NCI-H1694 (cell line): ENCODE results near the gene PERM1.
"Not testable (repeated sequence)": the region's sequence is repeated elsewhere in the genome, so short reads cannot be mapped to it uniquely, and the experiment has no call there.

ENCODE experiments used
- DNase-seq: peaks from one replicate; lab custom pipeline; 2025; lab: John Stamatoyannopoulos, UW

The PERM1 gene

DNA sequence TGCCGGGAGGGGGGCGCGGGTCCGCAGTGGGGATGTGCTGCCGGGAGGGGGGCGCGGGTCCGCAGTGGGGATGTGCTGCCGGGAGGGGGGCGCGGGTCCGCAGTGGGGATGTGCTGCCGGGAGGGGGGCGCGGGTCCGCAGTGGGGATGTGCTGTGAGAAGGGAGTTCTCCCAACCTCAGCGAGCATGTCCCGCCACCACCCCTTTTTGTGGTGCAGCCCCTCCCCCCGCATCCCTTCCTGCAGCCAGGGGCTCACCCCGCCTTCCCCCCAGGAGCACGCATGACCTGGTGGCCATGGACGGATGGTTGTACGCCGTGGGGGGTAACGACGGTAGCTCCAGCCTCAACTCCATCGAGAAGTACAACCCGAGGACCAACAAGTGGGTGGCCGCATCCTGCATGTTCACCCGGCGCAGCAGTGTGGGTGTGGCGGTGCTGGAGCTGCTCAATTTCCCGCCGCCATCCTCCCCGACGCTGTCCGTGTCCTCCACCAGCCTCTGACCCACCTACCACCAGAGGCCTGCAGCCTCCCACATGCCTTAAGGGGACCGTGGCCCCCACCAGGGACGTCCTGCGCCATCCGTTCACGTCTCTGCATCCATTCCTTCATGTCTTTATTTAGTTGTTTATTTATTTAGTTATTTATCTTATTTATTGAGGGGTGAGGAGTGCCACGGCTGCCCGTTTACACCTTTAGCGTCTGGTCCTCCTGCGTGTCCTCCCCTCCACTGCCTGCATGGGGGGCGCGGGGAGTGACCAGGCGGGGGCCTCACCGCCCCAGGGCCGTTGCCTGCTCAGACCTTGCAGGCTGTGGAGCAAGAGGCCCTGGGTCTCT is 17.0 kb downstream of the PERM1 start:
- no peak for DNase-seq

DNA sequence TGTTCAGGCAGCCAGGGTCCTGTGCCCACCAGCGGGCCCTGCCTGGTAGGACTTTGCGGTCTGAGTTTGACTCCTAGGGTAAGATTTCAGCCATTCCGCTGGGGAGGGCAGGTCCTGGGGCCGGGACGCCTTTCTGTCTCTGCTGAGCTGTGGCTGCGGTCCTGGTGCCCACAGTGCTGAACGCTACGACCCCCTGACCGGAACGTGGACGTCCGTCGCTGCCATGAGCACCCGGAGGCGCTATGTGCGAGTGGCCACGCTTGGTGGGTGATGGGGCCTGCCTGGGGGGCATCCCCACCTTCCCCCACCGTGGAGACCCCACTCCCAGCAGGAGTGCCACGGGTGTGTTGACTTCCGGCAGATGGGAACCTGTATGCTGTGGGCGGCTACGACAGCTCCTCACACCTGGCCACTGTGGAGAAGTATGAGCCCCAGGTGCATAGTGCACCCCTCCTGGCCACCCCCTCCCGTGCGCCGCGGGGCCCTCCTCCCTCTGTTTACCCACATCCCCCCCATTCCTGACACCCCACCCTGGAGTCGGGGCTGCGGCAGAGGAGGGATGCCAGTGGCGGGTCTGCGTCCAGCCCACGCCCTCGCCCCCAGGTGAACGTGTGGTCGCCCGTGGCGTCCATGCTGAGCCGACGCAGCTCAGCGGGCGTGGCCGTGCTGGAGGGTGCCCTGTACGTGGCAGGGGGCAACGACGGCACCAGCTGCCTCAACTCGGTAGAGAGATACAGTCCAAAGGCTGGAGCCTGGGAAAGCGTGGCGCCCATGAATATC is 18.0 kb downstream of the PERM1 start:
- DNase-seq: no peak

DNA sequence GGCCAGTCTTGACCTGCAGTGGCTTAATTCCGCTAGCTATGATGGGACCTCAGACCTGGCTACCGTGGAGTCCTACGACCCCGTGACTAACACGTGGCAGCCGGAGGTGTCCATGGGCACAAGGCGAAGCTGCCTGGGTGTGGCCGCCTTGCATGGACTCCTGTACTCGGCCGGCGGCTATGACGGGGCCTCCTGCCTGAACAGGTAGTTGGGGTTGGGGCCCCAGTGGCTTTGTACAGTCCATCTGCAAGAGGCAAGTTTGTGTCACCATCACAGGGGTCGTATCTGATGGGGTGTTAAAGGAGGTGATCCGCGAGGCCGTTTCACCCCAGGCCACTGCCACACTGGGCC is 18.6 kb downstream of the PERM1 start:
- DNase-seq: no peak

DNA sequence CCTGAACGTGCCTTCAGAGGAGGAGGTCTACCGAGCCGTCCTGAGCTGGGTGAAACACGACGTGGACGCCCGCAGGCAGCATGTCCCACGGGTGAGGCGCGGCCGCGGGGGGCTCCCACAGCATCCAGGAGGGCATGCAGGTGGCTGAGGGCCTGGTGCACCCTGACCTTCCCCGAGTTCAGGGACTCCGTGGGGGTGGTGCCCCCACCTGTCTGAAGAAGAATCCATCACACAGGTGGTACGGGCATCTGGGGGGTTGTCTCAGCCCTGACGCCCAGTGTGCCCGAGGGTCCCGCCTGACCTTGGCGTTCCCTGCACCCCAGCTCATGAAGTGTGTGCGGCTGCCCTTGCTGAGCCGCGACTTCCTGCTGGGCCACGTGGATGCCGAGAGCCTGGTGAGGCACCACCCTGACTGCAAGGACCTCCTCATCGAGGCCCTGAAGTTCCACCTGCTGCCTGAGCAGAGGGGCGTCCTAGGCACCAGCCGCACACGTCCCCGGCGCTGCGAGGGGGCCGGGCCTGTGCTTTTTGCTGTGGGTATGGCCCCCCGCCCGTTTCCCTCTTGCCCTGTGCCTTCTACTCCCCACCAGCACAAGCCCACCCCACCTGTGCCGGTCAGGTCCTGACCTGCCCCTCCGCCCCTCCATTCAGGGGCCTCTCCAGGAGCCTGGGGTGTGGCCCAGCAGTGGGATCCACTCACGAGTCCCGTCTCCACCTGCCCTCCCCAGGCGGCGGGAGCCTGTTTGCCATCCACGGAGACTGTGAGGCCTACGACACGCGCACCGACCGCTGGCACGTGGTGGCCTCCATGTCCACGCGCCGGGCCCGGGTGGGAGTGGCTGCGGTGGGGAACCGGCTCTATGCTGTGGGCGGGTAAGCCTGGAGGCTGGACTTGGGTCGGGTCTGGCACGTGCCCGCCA is 19.3 kb downstream of the PERM1 start:
- no peak for DNase-seq

DNA sequence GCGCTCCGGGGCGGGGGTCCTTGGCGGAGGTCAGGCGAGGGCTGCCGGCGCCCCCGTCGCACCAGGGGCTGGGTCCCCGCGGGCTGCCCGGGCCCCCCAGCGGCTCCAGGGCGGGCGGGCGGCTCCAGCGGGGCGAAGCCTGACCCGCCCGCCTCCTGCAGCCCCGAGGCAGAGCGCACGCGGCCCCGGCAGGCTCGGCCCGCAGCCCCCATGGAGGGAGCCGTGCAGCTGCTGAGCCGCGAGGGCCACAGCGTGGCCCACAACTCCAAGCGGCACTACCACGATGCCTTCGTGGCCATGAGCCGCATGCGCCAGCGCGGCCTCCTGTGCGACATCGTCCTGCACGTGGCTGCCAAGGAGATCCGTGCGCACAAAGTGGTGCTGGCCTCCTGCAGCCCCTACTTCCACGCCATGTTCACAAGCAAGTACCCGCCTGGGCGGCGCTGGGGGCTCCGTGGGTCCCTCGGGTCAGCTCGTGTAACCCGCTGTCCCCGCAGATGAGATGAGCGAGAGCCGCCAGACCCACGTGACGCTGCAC is 20.7 kb downstream of the PERM1 start:
- DNase-seq: no peak

DNA sequence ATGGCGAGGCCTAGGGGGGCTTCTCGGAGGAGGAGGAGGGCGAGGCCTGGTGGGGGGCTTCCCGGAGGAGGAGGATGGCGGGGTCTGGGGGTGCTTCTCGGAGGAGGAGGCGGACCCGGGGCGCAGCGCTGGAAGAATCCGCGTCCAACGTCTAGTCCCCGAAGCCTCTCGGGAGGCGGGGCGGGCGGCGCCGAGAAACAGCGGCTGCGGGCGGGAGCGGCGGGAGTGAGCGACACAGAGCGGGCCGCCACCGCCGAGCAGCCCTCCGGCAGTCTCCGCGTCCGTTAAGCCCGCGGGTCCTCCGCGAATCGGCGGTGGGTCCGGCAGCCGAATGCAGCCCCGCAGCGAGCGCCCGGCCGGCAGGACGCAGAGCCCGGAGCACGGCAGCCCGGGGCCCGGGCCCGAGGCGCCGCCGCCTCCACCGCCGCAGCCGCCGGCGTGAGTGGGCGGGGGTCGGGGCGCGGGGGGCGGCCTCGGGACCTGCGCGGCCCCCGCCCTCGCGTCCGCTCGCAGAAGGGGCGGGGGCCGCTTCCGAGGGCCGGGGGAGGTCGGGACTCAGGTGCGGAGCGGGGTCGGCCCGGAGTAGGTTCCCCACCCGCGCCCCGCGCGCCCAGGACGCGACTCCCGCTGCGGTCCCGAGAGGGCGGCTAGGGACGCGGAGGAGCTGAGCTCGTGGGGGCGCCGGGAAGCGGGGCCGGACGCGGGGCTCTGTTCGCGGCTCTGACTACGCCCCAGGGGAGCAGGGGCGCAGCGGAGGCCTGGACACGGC is 21.3 kb downstream of the PERM1 start, which contains the start of gene KLHL17:
Gene KLHL17, plus strand, starts transcription at position 222 of the 769 bp plus-strand sequence. Its CDS starts 110 bp downstream, at position 332.
- no peak for DNase-seq

DNA sequence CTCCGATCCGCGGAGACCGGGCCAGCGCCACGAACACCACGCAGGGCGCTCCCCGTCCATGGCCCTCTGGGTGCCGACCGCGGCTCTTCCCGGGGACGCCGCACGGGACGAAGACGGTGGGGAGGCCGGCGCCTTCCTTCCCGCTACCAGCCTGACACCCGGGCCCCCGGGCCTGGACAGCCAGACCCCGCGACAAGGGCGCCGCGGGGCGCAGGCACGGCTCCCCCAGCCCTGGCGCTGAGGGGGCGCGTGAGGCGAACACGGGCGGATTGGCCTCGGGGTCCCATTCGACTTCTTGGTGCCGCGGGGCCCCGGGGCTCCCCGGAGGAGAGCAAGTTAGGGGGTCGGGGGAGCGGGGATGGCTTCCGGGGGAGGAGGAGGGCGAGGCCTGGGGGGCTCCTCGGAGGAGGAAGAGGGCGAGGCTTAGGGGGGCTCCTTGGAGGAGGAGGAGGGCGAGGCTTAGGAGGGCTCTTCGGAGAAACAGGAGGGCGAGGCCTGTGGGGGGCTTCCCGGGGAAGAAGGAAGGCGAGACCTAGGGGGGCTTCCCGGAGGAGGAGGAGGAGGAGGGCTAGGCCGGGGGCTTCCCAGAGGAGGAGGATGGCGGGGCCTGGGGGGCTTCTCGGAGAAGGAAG is 22.0 kb downstream of the PERM1 start:
- DNase-seq: no peak

DNA sequence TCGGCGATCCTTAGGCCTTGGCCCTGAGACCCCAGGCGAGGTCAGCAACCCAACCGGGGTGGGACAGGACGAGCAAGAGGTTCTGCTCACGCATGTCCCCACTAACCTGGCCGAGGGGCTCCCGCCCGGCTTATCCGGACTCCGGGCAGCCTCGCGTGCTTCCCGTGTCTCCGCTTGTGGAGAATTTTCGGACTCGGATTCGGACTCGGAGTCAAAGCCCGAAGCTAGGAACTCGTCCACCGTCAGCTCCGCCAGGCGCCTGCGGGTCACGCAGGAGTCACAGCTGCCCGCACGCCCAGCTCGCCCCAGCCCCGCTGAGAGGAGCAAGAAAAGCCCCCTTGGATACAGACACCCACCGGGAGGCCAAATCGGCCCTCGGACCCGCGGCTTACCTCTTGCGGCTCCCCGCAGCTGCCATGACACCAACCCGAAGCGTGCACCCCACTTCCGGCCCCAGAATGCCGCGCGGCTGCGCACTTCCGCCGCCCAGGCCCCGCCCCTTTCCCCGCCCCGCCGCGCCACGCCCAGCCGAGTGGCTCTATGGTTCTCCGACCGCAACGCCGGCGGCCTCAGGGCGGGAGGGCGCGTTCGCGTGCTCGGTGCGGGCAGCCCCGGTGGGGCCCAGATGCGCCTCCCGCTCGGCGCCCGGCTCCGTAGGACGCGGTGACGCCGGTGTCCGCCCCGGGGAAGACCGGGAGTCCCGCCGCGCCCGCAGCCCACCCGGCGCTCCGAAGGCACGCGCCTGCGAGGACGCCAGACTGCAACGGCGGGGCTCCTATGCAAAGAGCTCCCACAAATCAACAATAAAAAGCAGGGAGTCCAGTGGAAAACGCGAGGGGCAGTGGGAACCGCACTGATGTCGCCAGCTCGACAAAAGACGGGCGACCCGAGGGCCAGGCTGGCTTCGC is 22.8 kb downstream of the PERM1 start, which contains the start of gene NOC2L:
Gene NOC2L, minus strand, starts transcription at position 434 of the 908 bp plus-strand sequence. Its CDS starts 16 bp downstream, at position 418.
- peak; percentile 54 for DNase-seq

DNA sequence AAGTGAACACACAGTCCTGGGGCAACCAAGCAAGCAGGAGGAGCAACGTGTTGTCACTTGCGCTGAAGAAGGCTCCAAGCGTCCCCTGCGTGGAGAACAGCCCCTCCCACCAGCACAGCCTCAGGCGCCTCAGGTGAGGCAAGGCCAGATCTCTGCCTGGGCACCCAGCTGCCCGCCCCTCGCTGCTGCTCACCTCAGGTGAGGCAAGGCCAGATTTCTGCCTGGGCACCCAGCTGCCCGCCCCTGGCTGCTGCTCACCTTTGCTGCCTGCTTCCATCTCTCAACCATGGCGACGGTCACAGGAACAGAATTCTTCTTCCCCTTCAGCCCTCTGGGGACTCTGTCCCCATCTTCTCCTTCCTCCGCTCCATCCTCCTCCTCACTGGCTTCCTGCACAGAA is 25.3 kb downstream of the PERM1 start:
- no peak for DNase-seq

DNA sequence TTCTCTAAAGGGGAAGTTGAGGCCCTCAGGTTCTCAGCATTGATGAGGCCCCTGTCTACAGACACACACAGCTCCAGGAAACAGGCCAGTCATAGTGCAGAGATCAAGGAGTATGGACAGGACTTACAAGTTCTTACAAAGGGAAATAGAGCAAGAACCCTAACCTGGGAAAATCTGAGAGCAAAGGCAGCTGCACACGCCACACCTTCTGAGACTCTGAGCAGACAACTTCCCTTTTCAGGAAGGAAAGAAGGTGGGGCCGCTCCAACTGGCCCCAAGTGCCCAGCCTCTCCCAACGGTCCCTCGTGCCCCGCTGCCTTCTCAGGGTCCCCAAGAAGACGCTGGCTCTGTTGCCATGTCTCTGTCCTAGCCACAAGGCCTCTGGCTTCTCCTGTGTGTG is 26.4 kb downstream of the PERM1 start:
- DNase-seq: no peak

DNA sequence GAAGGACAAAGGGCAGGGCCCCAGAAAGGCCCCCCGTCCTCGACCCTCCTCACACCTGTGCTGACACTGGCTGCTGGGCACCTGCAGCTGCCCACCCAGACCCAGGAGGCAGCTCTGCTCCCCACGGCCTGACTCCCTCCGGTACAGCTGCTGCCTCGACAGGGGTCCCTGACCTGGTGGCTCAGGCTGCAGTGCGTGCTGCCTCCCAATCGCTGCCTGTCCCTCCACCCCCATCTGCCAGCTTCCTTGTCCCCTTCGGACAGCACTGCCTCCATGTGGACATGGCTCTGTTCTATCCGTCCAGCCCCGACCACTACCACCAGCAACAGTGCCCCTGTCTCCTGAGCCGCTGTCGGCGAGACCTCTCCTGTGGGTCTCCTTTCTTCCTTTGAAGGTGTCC is 27.0 kb downstream of the PERM1 start:
- DNase-seq: no peak

DNA sequence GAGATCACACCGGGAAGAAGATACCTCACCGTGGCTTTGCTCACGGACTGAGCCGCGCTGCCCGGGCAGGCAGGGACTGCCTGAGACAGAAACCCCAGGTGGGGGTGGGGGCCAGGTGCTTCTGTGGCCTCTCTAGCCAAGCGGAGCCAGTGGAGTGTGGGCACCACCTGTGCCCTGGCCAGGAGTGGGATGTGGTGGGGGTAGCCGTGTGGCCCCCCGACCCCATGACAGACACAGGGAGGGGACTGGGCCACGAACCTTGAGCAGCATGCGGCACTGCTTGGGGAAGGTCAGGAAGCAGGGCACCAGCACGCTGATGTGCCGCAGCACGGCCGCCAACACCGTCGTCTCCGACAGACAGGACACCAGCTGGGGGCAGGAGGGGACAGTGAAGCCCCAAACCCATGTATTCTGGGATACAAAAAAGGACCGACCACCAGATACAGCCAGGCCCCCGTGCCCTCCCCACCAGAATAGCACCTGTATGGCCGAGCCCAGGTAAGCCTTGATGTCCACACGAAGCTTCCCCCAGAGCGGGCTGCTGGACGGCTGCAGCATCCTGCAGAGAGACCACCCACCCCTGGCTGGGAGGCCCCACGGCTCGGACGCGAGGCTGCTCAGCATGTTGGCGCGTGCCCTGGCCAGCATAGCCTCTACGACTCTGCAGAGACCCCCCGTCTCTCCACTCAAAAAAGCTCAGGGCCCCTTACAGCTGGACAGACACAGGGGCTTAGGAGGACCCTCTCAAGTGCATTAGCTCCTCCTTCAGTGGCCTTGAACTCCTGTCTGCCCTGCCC is 28.2 kb downstream of the PERM1 start:
- DNase-seq: no peak

DNA sequence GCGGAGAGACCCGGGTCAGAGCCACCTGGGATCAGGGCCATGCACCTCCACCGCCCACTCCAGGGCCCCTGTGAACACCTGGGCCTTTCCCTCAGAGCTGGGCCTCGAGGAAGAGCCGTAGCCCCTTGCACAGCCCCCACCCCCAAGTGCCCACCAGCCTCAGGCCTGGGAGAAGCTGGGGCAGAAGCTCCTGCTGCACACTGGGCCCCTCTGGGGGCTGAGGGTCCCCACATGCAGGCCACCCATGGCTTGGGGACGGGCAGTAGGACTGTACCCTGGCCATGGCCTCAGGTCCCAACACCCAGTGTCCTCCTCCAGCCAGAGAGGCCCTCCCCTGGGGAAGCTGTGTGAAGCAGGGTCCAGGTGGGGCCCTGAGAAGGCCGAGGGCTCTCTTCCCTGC is 29.3 kb downstream of the PERM1 start:
- no peak for DNase-seq

DNA sequence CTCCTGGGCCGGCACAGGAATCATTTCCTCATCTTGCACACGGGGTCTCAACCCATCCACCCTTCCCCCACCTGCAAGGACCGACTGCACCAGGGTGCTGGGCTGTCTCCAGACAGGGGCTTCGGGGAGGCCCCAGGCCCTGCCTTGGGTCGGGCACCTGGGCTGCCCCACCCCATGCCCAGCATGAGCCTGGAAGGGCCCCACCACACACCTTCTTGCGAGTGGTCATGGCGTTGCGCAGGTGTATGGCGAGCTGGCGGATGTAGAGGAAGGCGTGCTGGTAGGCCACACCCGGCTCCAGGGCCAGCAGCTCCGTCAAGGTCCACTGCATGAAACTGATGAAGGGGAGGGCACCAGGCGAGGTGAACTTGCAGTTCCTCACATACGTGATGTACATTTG is 29.7 kb downstream of the PERM1 start:
- no peak for DNase-seq

DNA sequence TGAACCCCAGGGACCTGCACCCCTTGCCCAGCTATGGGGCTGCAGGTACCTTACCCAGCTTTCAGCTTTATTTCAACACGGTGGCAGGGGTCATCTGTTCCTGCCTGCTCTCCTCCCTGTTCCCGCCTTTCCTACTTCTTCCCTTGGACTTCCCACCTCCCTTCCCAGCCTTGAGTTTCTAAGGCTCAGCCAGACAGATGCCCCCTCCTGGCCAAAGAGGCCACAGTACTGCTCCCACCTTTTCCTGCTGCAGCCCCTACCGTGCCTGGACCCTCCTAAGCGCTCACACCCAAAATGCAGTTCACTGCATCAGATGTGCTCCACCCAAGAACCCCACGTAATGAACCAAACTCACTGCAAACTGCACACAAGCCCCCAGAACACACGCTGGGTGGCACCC is 30.5 kb downstream of the PERM1 start:
- no peak for DNase-seq

DNA sequence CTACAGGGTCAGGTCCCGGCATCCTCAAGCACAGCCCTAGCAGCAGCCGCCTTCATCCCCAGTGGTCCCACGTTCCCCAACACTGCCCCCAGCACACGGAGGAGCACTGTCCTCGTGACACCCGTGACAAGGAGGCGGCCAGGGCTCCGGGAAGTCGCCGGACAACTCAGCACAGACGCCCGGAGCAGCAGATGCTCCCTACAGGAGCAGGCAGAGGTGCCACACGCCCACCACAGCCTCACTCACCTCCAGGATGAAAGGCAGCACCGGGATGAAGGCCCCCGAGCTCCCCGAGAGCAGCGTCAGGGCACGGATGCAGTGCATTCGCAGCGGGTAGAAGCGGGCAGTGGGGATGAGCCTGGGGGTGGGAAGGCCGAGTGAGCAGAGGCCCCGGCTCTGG is 31.0 kb downstream of the PERM1 start:
- DNase-seq: no peak

DNA sequence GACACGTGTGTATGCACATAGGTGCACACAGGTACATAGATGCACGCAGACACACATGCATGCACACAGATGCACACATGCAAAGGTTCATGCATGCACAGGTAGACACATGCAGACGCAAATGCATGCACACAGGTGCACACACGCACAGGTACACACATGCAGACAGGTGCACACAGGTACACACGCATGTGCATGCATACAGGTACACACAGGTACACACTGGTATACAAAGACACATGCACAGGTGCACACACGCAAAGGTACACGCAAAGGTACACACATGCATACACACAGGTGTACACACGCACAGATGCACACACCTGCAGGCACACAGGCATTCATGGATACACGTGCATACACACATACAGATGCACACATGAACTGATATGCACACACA is 31.6 kb downstream of the PERM1 start:
- DNase-seq: no peak

DNA sequence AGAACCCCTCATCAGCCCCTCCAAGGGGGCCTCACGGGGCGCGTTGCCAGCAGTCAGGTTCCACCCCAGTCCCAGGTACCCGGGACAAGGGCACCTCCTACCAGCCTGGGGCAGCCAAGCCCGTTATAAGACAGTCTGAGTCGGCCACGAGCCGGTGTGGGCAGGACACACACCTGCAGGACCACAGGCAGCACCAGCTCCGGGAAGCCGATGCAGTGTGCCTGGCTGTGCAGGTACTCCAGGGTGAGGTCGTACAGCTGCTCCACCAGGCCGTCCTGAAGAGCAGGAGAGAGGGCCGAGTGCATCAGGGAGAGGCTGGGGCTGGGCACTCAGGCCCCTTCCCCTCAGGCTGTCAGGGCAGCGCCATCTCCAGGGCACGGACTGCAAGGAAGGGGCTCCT is 33.9 kb downstream of the PERM1 start:
- DNase-seq: no peak

DNA sequence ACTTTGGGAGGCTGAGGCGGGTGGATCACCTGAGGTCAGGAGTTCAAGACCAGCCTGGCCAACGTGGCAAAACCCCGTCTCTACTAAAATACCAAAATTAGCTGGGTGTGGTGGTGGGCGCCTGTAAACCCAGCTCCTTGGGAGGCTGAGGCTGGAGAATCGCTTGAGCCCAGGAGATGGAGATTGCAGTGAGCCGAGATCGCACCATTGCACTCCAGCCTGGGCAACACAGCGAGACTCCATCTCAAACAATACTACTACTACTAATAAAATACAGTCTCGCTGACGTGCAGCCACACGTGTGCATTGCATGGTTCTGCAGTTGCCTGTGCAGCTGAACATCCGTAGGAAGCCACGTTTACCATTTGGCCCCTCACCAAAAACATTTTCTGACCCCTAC is 35.1 kb downstream of the PERM1 start:
- not testable (repeated sequence) for DNase-seq
